ENCODE results near the gene ALOX12B.

Gene ALOX12B

GRCh38 chr17:8096541-8096940 lies 9.0 kb upstream of the ALOX12B start:
- Histone ChIP-seq H4K20me1 (ENCODE audit: insufficient read depth, low read length) (no peaks in the 10 kb centered on the region), H3K36me3 (ENCODE audit: insufficient read depth, low read length) (no peaks in the 10 kb centered on the region), H3K27me3 (ENCODE audit: insufficient read depth, low read length) (peaks cover 7% of the 10 kb centered on the region; the same call in 1 of the 2 replicates), H3K9ac (ENCODE audit: low read length) (no peak overlapping the region), H3K4me1 (ENCODE audit: insufficient read depth, low read length, severe bottlenecking) (peaks cover 2% of the 10 kb centered on the region), H3K79me2 (ENCODE audit: insufficient read depth, low read length) (no peaks in the 10 kb centered on the region), H3K27ac (ENCODE audit: low read depth, low read length, poor library complexity, severe bottlenecking) (no peak overlapping the region), H2AFZ (ENCODE audit: low read length) (no peak overlapping the region), H3K9me2 (ENCODE audit: low read depth, low read length) (no peaks in the 10 kb centered on the region), H3K4me3 (ENCODE audit: low read depth, low read length, poor library complexity, severe bottlenecking) (no peak overlapping the region), H3K4me2 (ENCODE audit: low read length) (no peak overlapping the region), H3K9me3 (ENCODE audit: low read length) (no peaks in the 10 kb centered on the region), H3F3A (ENCODE audit: insufficient read depth, low read length) (no peaks in the 10 kb centered on the region)
- no peak for TF ChIP-seq EZH2 (IDR thresholded peaks at IDR 0.05; ENCODE audit: borderline replicate concordance, low read length)

GRCh38 chr17:8095361-8095760 lies 7.8 kb upstream of the ALOX12B start:
- Histone ChIP-seq H3K27ac (ENCODE audit: low read depth, low read length, poor library complexity, severe bottlenecking) (no peak overlapping the region), H3K36me3 (ENCODE audit: insufficient read depth, low read length) (no peaks in the 10 kb centered on the region), H3F3A (ENCODE audit: insufficient read depth, low read length) (no peaks in the 10 kb centered on the region), H3K9ac (ENCODE audit: low read length) (no peak overlapping the region), H3K9me3 (ENCODE audit: low read length) (no peaks in the 10 kb centered on the region), H3K27me3 (ENCODE audit: insufficient read depth, low read length) (peaks cover 7% of the 10 kb centered on the region; the same call in 1 of the 2 replicates), H3K79me2 (ENCODE audit: insufficient read depth, low read length) (no peaks in the 10 kb centered on the region), H3K4me3 (ENCODE audit: low read depth, low read length, poor library complexity, severe bottlenecking) (no peak overlapping the region), H3K4me2 (ENCODE audit: low read length) (no peak overlapping the region), H2AFZ (ENCODE audit: low read length) (no peak overlapping the region), H3K9me2 (ENCODE audit: low read depth, low read length) (no peaks in the 10 kb centered on the region), H3K4me1 (ENCODE audit: insufficient read depth, low read length, severe bottlenecking) (peaks cover 12% of the 10 kb centered on the region), H4K20me1 (ENCODE audit: insufficient read depth, low read length) (no peaks in the 10 kb centered on the region)
- TF ChIP-seq EZH2 (IDR thresholded peaks at IDR 0.05; ENCODE audit: borderline replicate concordance, low read length), result no peak
- TF ChIP-seq, protein P1, sequence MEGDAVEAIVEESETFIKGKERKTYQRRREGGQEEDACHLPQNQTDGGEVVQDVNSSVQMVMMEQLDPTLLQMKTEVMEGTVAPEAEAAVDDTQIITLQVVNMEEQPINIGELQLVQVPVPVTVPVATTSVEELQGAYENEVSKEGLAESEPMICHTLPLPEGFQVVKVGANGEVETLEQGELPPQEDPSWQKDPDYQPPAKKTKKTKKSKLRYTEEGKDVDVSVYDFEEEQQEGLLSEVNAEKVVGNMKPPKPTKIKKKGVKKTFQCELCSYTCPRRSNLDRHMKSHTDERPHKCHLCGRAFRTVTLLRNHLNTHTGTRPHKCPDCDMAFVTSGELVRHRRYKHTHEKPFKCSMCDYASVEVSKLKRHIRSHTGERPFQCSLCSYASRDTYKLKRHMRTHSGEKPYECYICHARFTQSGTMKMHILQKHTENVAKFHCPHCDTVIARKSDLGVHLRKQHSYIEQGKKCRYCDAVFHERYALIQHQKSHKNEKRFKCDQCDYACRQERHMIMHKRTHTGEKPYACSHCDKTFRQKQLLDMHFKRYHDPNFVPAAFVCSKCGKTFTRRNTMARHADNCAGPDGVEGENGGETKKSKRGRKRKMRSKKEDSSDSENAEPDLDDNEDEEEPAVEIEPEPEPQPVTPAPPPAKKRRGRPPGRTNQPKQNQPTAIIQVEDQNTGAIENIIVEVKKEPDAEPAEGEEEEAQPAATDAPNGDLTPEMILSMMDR (IDR thresholded peaks at IDR 0.05; ENCODE audit: low read length), result no peak

DNA sequence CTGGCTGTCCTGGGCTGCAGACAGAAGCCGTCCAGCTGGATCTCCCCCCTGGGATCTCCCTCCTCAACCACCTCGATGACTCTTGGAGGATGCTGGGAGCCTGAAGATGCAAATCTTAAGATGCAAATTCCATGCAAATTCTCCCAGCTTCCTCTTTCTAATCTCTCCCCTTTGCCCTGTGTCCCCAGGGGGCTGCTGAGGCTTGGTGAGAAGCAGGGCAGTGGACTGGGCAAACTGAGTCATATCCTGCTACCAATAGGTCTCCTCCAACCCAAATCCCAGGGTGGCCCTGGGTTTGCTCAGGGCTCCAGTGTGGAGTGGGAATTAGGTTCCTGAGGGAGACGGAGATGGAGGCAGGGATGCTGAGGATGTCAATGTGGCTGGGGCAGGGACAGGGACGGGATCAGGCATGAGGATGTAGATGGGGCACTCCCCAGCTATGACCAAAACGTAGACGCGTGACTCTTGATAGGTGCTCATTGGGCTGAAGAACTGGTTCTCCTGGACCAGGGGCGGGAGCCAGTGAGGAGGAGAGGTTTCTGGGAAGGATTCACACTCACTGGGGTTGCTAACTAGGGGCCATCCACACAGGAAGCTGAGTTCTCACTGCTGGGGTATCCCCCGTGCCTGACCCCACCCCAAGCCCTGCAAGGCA lies 3.6 kb upstream of the ALOX12B start:
- Histone ChIP-seq H3K9me3 (ENCODE audit: low read length) (no peaks in the 10 kb centered on the region), H4K20me1 (ENCODE audit: insufficient read depth, low read length) (no peaks in the 10 kb centered on the region), H3K27ac (ENCODE audit: low read depth, low read length, poor library complexity, severe bottlenecking) (no peak overlapping the region), H3F3A (ENCODE audit: insufficient read depth, low read length) (no peaks in the 10 kb centered on the region), H3K4me1 (ENCODE audit: insufficient read depth, low read length, severe bottlenecking) (peaks cover 12% of the 10 kb centered on the region), H3K9ac (ENCODE audit: low read length) (no peak overlapping the region), H3K4me3 (ENCODE audit: low read depth, low read length, poor library complexity, severe bottlenecking) (no peak overlapping the region), H2AFZ (ENCODE audit: low read length) (no peak overlapping the region), H3K4me2 (ENCODE audit: low read length) (peak overlapping the region; percentile 22; the same call in 1 of the 2 replicates), H3K27me3 (ENCODE audit: insufficient read depth, low read length) (peaks cover 7% of the 10 kb centered on the region), H3K36me3 (ENCODE audit: insufficient read depth, low read length) (no peaks in the 10 kb centered on the region), H3K79me2 (ENCODE audit: insufficient read depth, low read length) (no peaks in the 10 kb centered on the region), H3K9me2 (ENCODE audit: low read depth, low read length) (no peaks in the 10 kb centered on the region)
- TF ChIP-seq EZH2 (IDR thresholded peaks at IDR 0.05; ENCODE audit: borderline replicate concordance, low read length), result no peak
- TF ChIP-seq, protein P1 (IDR thresholded peaks at IDR 0.05; ENCODE audit: low read length), result no peak

DNA sequence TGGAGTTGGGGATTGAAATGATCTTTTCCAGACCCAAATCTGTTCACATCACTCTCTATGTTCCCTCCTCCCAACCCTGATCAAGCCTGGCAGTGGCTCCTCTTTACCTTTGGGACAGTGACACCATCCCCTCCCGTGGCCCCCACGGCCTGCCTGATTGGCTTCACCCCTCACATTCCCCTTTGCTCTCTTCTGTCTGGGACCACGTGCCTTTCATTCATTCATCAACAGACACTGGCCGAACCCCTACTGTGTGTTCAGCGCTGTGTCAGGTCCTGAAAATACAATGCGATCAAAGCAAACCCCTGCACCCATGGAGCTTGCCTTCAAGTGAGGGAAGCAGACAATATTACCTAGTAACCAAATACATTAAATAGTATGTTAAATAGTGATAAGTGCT lies 2.2 kb upstream of the ALOX12B start:
- Histone ChIP-seq H3K27ac (ENCODE audit: low read depth, low read length, poor library complexity, severe bottlenecking) (no peak overlapping the region), H3K9me3 (ENCODE audit: low read length) (no peaks in the 10 kb centered on the region), H3K4me3 (ENCODE audit: low read depth, low read length, poor library complexity, severe bottlenecking) (no peak overlapping the region), H3K4me2 (ENCODE audit: low read length) (no peak overlapping the region), H3K9me2 (ENCODE audit: low read depth, low read length) (no peaks in the 10 kb centered on the region), H3K4me1 (ENCODE audit: insufficient read depth, low read length, severe bottlenecking) (peaks cover 12% of the 10 kb centered on the region), H4K20me1 (ENCODE audit: insufficient read depth, low read length) (no peaks in the 10 kb centered on the region), H2AFZ (ENCODE audit: low read length) (no peak overlapping the region), H3K9ac (ENCODE audit: low read length) (no peak overlapping the region), H3K36me3 (ENCODE audit: insufficient read depth, low read length) (no peaks in the 10 kb centered on the region), H3F3A (ENCODE audit: insufficient read depth, low read length) (no peaks in the 10 kb centered on the region), H3K27me3 (ENCODE audit: insufficient read depth, low read length) (no peaks in the 10 kb centered on the region; the same call in none of the 2 replicates), H3K79me2 (ENCODE audit: insufficient read depth, low read length) (no peaks in the 10 kb centered on the region)
- TF ChIP-seq, protein P1 (IDR thresholded peaks at IDR 0.05; ENCODE audit: low read length), result no peak
- TF ChIP-seq EZH2 (IDR thresholded peaks at IDR 0.05; ENCODE audit: borderline replicate concordance, low read length), result no peak

All from OCI-LY1 (cell line).